ENCODE results near the gene HSPA4L.

- TF ChIP-seq CTCF (IDR thresholded peaks at IDR 0.05) (peak in 2 of 3 experiments; percentile 31 to 44), POLR2AphosphoS5 (IDR thresholded peaks at IDR 0.05) (peak; percentile 93 to 95), EP300 (IDR thresholded peaks at IDR 0.05) (no peak)
Measured at GRCh38 chr4:127782275-127783025, at the start of gene HSPA4L.
